ENCODE measurements around the gene SLC6A4.

- TF ChIP-seq CTCF (conservative IDR thresholded peaks at IDR 0.05; ENCODE audit: low read depth, low read length) = 0 out of 2 replicates have a peak, but pooled peaks have one; percentile 13
- no peak for TF ChIP-seq EZH2 (IDR thresholded peaks at IDR 0.05; ENCODE audit: borderline replicate concordance, low read depth, low read length, poor library complexity, severe bottlenecking)
These were observed 32.0 kb downstream of the SLC6A4 start for GRCh38 chr17:30203471-30203981.
